Upper lobe of left lung (tissue), 6 donors: ENCODE data around the gene GAN. TPM values are rescaled to one million over a fixed set of nuclear protein-coding genes. Genes with fewer than 3 reads are reported as not detected.

Source experiments
- ATAC-seq, 2 donors: fragments of 200-7000 bp; cut with Tn5 transposase; one replicate each; pipeline ENCODE4 v1.9.1; 2022; ENCODE audit warnings: mild to moderate bottlenecking in 2 of 2, moderate library complexity in 2 of 2; ENCODE audit not compliant: low FRiP score in 2 of 2
- DNase-seq, 2 donors: peaks; one replicate each; pipeline ENCODE4 v3.0.0-alpha.2; 2019 to 2020
- H3K27ac ChIP-seq, 4 donors: fragments of 200-600 bp; sonication (generic); one replicate each; pipeline ENCODE4 v1.5.1; 2016 to 2019
- H3K27me3 ChIP-seq, 4 donors: fragments of 200-600 bp; sonication (generic); one replicate each; pipeline ENCODE4 v1.5.1; 2017 to 2019
- H3K36me3 ChIP-seq, 4 donors: fragments of 200-600 bp; sonication (generic); one replicate each; pipeline ENCODE4 v1.5.1; 2016 to 2019
- H3K4me1 ChIP-seq, 4 donors: fragments of 200-600 bp; sonication (generic); one replicate each; pipeline ENCODE4 v1.5.1; 2018 to 2019
- H3K4me3 ChIP-seq, 4 donors: fragments of 200-600 bp; sonication (generic); one replicate each; pipeline ENCODE4 v1.5.1; 2017 to 2019; ENCODE audit warnings: mild to moderate bottlenecking in 2 of 4, moderate library complexity in 1 of 4
- H3K9me3 ChIP-seq, 4 donors: fragments of 200-600 bp; sonication (generic); one replicate each; pipeline ENCODE4 v1.5.1; 2018 to 2019
- CTCF ChIP-seq, 6 experiments: fragments of 450-650 bp in 4 of 6; fragments of 200-600 bp in 2 of 6; sonication (generic) in 2 of 6; IDR thresholded peaks; one replicate each; pipeline ENCODE4 v1.5.1; 2016 to 2019; ENCODE audit warnings: antibody characterized with exemption in 6 of 6
- EP300 ChIP-seq, 4 donors: sonication (generic); formaldehyde crosslinking; IDR thresholded peaks; one replicate each; pipeline ENCODE4 v1.5.1; 2017; ENCODE audit warnings: antibody characterized with exemption in 4 of 4, control low read depth in 2 of 4
- POLR2A ChIP-seq, 4 donors: fragments of 450-650 bp; IDR thresholded peaks; one replicate each; pipeline ENCODE4 v1.5.1; 2016 to 2017; ENCODE audit warnings: antibody characterized with exemption in 4 of 4, mild to moderate bottlenecking in 2 of 4
- POLR2AphosphoS5 ChIP-seq, 2 donors: sonication (generic); formaldehyde crosslinking; IDR thresholded peaks; one replicate each; pipeline ENCODE4 v1.5.1; 2017; ENCODE audit warnings: antibody characterized with exemption in 2 of 2
- WGBS, 2 donors: methylation state at CpG; one replicate each; pipeline ENCODE4 v1.1.5; 2017 to 2018; 5-methylcytosine and 5-hydroxymethylcytosine counted together
- total RNA-seq, 6 donors: library from RNA; depleted of rRNA in 4 of 6; stranded (reverse); fragments of >200 nt in 4 of 6; gene quantifications; one replicate each; pipeline versions ENCODE4 v1.1.0 to v1.2.1, GENCODE V29; 2016 to 2021
- donor health status: DM: no; HTN: no; CAD: no; lungs with moderate emphysema.
- donor health status: DM: no; HTN: yes; CAD: no; lungs with severe emphysema.

GAN gene
- total RNA-seq, 6 donors from 2014 or later = 3.3 to 8.4 (median 5.9) TPM

DNA sequence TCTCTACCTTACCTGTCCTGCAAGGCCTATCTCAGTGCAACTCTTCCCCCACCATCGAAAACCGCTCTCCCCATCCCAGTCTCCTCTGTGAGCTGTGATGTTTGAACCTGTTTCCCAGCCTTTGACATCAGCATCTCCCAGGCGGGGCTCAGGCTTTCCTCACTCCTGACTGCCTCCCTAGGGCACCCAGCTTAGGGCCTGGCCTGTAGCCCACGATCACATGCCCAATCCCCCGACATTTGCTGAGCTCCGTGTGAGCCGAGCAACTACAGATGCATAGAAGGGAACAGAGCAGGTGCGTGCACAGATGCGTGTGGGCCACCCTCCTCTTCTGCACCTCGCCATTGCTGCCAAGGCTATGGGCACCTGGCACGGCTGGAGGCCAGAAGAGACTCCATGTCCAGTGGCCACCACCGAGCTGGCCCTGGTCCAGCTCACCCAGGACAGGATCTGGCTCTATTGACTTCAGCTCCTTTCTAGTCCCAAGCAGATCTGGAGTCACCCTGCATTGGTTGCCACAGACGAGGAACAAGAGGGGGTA is 94.3 kb downstream of the GAN start:
- Histone ChIP-seq H3K36me3 (no peaks in the 10 kb centered on the region), H3K27ac (no peak overlapping the region), H3K9me3 (no peaks in the 10 kb centered on the region), H3K4me3 (no peak overlapping the region), H3K4me1 (peaks cover 0 to 2% (median under 1%) of the 10 kb centered on the region in 4 donors), H3K27me3 (no peaks in the 10 kb centered on the region)
- DNase-seq (no peak), ATAC-seq (no peak)
- TF ChIP-seq CTCF (IDR thresholded peaks at IDR 0.05) = no peak
- no peak for TF ChIP-seq EP300 (IDR thresholded peaks at IDR 0.05)
- no peak for TF ChIP-seq POLR2A (IDR thresholded peaks at IDR 0.05)
- no peak for TF ChIP-seq POLR2AphosphoS5 (IDR thresholded peaks at IDR 0.05)
- 85 to 90% methylated on average over 11 of the region's 13 CpGs for WGBS, 2 donors

- no peaks in the 10 kb centered on the region for H3K9me3 ChIP-seq
- 70 to 72% methylated on average over 10 of the region's 10 CpGs for WGBS, 2 donors
- no peak for TF ChIP-seq CTCF (IDR thresholded peaks at IDR 0.05)
- no peak for TF ChIP-seq POLR2AphosphoS5 (IDR thresholded peaks at IDR 0.05)
- TF ChIP-seq POLR2A (IDR thresholded peaks at IDR 0.05) = no peak
- no peak for TF ChIP-seq EP300 (IDR thresholded peaks at IDR 0.05)
- H3K4me1 ChIP-seq = peaks cover 0 to 7% (median 2%) of the 10 kb centered on the region in 4 donors
- H3K36me3 ChIP-seq = no peaks in the 10 kb centered on the region
- no peak overlapping the region for H3K27ac ChIP-seq
- ATAC-seq = no peak
- DNase-seq = no peak
- H3K27me3 ChIP-seq = no peaks in the 10 kb centered on the region
- H3K4me3 ChIP-seq = no peak overlapping the region
These were observed 96.0 kb downstream of the GAN start for GRCh38 chr16:81410643-81411293.

GRCh38 chr16:81413245-81413990 is 98.7 kb downstream of the GAN start:
- peaks cover 0 to 7% (median 2%) of the 10 kb centered on the region in 4 donors for H3K4me1 ChIP-seq
- TF ChIP-seq CTCF (IDR thresholded peaks at IDR 0.05) (no peak), POLR2AphosphoS5 (IDR thresholded peaks at IDR 0.05) (no peak), POLR2A (IDR thresholded peaks at IDR 0.05) (no peak), EP300 (IDR thresholded peaks at IDR 0.05) (no peak)
- ATAC-seq (no peak), DNase-seq (no peak)
- H3K4me3 ChIP-seq = no peak overlapping the region
- no peaks in the 10 kb centered on the region for H3K27me3 ChIP-seq
- H3K9me3 ChIP-seq = no peaks in the 10 kb centered on the region
- H3K27ac ChIP-seq = no peak overlapping the region
- WGBS, 2 donors = 89 to 91% methylated on average over 6 to 11 of the region's 11 CpGs
- H3K36me3 ChIP-seq = no peaks in the 10 kb centered on the region

GRCh38 chr16:81415751-81416150 is 101.0 kb downstream of the GAN start:
- DNase-seq (no peak), ATAC-seq (no peak)
- Histone ChIP-seq H3K36me3 (no peaks in the 10 kb centered on the region), H3K9me3 (no peaks in the 10 kb centered on the region), H3K4me1 (peaks cover 0 to 7% (median 2%) of the 10 kb centered on the region in 4 donors), H3K27me3 (no peaks in the 10 kb centered on the region), H3K27ac (no peak overlapping the region), H3K4me3 (no peak overlapping the region)
- TF ChIP-seq POLR2A (IDR thresholded peaks at IDR 0.05) = no peak
- no peak for TF ChIP-seq EP300 (IDR thresholded peaks at IDR 0.05)
- no peak for TF ChIP-seq POLR2AphosphoS5 (IDR thresholded peaks at IDR 0.05)
- TF ChIP-seq CTCF (IDR thresholded peaks at IDR 0.05) = no peak
- 88 to 90% methylated on average over 10 to 11 of the region's 11 CpGs for WGBS, 2 donors
